NCI-H2171 treated with DMSO at 0.1 percent for 48 hours (cell line): ENCODE results near the gene HTN1.
"Not testable (repeated sequence)": the region's sequence is repeated elsewhere in the genome, so short reads cannot be mapped to it uniquely, and the experiment has no call there.

Experiments
- DNase-seq: peaks from one replicate; lab custom pipeline; 2025; lab: John Stamatoyannopoulos, UW

Gene HTN1

DNA sequence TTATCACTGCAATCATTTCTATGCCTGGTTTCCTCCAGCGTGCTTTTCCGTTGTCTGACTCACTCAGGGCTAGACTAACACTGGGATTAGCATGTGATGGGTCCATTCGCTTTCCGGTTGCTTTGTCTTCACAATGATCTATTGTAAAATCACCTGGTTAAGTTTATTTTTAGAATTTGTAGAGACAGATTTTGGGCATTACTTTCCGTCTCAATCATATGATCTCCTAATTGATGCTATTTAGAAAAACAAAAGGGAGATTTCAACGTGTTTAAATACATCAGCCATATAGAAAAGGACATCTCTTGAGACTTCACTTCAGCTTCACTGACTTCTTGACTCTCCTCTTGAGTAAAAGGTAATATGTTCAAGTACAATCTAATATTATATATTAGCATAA lies at the start of gene HTN1:
Gene HTN1, plus strand, starts transcription at position 301 of the 400 bp plus-strand sequence. CDS start 2,639 bp downstream, outside the sequence.
- DNase-seq: not testable (repeated sequence)

DNA sequence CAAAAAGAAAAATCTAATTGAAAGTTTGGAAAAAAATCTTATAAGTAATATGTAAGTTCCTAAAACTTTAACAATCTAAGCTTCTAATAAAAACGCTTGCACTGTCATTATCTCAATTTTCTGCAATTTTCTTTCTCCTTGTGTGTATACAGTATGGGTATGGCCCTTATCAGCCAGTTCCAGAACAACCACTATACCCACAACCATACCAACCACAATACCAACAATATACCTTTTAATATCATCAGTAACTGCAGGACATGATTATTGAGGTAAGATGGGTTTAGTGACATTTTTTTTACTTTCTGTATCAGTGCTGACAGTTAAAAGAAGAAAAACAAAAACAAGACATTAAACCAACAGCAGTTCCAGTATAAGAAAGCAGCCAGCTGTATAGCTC lies 49.5 kb upstream of the HTN1 start:
- no peak for DNase-seq

DNA sequence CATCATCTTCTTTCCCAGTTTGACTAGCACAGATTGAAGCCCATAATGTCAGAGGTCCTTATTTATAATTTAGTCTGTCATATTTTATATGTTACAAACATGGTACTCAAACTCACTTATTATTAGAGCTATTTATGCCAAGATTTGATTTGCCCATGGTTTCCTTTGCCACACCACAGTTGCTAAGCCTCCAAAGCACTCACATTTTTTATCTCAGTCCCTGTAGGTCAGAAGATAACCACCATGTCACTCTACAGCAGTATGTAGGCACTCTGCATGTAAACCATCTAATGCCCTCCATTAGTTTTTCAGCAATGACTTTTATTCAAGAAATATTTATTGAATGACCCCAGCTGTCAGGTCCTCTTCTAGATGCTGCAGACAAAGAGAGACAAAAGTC lies 47.7 kb upstream of the HTN1 start:
- DNase-seq: no peak

DNA sequence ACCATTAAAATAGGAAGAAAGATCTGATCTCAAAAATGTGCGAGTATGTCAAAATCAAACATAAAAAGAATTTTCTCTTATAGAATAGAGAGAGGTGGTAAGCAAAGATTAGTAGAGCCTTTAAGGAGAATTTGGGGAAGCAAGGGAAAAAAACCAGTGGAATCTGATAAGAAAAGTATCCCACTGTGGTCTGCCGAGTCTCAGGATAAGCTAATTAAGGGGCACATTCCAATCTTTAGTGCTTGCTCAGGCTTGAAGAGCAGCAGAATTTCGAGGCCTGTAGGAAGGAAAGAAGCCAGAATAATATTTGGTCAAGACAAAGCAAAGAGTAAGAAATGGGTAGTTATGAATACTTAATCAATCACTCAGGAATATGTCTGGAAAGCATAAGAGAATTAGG lies 41.5 kb upstream of the HTN1 start:
- no peak for DNase-seq

DNA sequence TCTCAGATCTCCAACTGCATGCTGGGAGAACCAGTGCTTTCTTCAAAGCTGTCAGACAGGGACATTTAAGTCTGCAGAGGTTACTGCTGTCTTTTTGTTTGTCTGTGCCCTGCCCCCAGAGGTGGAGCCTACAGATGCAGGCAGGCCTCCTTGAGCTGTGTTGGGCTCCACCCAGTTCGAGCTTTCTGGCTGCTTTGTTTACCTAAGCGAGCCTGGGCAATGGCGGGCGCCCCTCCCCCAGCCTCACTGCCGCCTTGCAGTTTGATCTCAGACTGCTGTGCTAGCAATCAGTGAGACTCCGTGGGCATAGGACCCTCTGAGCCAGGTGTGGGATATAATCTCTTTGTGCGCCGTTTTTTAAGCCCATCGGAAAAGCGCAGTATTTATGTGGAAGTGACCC lies 31.2 kb upstream of the HTN1 start:
- not testable (repeated sequence) for DNase-seq

DNA sequence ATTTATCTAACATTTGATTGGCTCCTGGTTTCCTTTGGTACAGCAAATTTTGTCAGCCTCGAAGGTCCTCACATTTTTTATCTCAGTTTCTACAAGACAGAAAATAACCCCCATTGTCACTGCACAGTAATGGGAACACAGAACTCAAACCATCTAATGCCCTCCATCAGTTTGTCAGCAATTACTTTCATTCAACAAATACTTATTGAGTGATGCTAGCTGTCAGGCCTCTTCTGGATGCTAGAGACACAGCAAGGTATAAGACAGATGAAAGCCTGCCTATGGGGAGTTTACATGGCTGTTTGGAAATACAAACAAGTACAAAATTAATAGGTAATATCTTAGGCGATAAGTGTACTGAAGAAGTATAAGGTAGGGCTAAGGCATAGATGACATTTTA lies 27.0 kb upstream of the HTN1 start:
- DNase-seq: no peak

DNA sequence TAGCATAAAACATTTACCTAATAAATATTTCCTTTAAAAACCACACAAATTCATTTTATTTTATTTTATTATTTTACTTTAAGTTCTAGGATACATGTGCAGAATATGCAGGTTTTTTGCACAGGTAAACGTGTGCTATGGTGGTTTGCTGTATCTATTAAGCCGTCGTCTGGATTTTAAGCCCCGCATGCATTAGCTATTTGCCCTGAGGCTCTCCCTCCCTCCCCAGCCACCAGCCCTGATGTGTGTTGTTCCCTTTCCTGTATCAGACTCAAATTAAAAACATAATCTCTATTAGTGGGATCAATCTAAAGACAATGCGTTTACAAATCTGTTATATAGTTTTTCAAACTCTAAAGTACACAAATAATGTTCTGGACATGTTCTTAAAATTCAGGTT lies 23.2 kb upstream of the HTN1 start:
- DNase-seq: no peak

DNA sequence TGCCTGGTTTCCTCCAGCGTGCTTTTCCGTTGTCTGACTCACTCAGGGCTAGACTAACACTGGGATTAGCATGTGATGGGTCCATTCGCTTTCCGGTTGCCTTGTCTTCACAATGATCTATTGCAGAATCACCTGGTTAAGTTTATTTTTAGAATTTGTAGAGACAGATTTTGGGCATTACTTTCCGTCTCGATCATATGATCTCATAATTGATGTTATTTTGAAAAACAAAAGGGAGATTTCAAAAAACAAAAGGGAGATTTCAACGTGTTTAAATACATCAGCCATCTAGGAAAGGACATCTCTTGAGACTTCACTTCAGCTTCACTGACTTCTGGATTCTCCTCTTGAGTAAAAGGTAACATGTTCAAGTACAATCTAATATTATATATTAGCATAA lies 22.1 kb upstream of the HTN1 start, which contains the start of gene HTN3:
Gene HTN3, plus strand, starts transcription at position 301 of the 400 bp plus-strand sequence. CDS start 2,282 bp downstream, outside the sequence.
- DNase-seq: not testable (repeated sequence)

DNA sequence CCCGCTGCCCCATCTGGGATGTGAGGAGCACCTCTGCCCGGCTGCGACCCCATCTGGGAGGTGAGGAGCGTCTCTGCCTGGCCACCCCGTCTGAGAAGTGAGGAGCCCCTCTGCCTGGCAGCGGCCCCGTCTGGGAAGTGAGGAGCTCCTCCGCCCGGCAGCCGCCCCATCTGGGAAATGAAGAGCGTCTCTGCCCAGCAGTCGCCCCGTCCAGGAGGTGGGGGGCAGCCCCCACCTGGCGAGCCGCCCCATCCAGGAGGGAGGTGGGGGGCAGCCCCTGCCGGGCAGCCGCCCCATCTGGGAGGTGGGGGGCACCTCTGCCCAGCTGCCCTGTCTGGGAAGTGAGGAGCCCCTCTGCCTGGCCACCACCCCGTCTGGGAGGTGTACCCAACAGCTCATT lies 12.7 kb upstream of the HTN1 start:
- DNase-seq: not testable (repeated sequence)

DNA sequence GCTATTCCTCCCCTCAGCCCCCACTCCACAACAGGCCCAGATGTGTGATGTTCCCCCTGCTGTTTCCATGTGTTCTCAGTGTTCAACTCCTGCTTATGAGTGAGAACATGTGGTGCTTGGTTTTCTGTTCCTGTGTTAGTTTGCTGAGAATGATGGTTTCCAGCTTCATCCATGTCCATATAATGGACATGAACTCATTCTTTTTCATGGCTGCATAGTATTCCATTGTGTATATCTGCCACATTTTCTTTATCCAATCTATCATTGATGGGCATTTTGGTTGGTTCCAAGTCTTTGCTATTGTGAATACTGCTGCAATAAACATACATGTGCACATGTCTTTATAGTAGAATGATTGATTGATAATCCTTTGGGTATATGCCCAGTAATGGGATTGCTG lies 10.3 kb upstream of the HTN1 start:
- DNase-seq: not testable (repeated sequence)

DNA sequence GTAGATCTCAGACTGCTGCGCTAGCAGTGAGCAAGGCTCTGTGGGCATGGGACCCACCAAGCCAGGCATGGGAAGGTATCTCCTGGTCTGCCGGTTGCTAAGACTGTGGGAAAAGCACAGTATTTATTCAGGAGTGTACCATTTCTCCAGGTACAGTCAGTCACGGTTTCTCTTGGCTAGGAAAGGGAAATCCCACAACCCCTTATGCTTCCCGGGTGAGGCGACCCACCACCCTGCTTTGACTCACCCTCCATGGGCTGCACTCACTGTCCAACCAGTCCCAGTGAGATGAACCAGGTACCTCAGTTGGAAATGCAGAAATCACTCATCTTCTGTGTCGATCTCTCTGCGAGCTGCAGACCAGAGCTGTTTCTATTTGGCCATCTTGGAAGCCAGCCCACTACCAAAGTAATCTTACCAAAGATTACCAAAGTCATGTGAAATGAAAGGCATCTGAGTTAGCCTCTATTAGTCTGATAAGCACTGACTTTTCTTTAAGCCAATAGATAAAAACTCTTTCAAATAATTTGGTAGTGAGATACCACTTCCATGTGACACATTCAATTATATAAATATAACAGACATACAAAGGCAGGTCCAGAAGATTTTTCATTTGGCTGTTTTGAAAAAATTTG lies 8.5 kb upstream of the HTN1 start:
- DNase-seq: no peak

DNA sequence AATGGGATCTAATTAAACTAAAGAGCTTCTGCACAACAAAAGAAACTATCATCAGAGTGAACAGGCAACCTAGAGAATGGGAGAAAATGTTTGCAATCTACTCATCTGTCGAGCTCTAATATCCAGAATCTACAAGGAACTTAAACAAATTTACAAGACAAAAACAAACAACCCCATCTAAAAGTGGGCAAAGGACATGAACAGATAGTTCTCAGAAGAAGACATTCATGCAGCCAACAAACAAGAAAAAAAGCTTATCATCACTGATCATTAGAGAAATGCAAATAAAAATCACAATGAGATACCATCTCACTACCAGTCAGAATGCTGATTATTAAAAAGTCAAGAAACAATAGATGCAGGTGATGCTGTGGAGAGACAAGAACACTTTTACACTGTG lies 6.3 kb downstream of the HTN1 start:
- DNase-seq: not testable (repeated sequence)

DNA sequence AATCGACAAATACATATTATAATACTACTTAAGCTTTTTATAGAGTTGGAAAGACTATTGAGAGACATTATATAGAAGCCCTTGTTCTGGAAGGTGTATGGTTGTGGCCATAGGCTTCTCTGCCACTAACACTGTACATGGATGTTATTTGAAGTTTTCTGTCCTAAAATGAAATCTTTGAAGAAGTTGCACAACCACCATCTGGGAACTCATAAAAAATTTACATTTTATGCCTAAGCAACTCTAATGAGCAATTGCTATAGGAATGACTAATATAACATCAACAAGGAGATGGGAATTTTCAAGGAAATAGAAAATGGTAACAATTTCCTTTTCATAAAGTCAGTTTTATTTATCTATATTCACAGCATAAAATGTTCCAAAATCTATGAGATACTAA lies 7.4 kb downstream of the HTN1 start:
- no peak for DNase-seq

DNA sequence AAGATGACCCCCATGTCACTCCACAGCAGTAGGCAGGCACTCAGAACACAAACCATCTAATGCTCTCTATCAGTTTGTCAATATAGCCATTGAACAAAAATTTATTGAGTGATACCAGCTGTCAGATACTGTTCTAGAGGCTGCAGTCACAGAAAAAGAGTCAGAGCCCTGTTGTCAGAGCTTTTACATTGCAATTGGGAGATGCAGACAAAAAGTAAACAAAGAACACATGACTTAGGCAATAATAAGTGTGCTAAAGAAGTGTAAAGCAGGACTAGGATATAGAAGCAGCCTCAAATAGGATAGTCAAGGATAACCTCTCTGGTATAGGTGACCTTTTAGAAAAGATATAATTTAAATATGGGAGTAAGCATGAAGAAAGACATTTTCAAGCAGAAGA lies 8.9 kb downstream of the HTN1 start:
- DNase-seq: no peak

DNA sequence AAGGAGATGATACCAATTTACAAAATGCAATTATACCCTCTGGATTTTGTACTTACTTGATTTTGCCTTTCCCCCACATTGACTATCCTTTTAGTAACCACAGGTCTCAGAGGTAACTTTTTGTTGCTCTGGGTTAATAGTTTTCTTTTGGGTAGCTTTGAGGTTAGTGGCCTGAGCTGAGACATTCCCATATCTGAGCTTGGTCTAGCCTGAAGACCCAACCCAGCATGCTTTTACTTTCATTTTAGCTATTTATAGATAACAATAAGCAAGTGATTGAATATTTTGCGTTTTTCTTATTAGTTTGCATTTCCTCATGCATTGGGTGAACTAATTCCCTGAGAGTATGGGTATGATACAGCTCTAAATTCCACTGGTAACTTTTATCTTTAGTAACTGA lies 11.8 kb downstream of the HTN1 start:
- DNase-seq: no peak

DNA sequence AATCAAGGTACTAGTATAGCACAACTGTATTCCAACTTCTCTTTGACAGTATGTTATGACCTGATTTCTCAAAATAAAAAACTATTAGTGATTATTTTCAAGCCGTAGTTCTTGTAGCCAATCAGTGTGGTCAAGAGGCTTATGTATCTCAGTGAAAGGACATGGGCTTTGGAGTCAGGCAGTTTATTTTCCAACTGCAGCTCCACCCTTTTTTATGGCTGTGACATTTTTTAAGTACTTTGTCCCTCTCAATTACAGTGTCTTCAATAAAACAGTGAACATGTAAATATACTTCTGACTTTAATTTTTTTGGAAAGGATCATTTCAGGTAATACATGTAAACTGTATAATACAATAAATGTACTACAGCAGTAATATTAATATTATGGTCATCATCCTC lies 30.0 kb downstream of the HTN1 start:
- DNase-seq: no peak

DNA sequence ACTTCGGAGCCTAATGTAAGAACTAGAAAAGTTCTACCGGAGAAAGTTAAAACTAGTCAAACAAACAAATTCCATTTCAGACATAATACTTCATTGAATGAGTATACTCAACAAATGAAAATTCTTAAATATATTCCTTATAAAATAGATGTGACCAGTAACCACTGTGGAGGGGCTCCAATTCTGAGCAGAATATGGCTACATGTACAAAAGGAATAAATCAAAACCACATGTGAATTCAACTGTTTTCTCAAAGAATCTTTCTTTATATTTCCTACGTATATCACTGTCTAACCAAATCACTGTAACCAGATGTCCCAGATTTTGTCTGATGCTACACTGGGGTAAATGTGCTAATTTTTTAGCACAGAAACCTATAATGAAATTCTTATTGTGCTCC lies 49.0 kb downstream of the HTN1 start:
- no peak for DNase-seq
